Fibroblast of the aortic adventitia (primary cell): Measurements from ENCODE around the gene SASH1. TPM values are rescaled to one million over a fixed set of nuclear protein-coding genes. Genes with fewer than 3 reads are reported as not detected.

Source experiments
- DNase-seq: peaks from one replicate; pipeline ENCODE4 v3.0.0-alpha.2; 2010; ENCODE audit warnings: low read depth
- H3K4me3 ChIP-seq: 2 replicates; pipeline ENCODE4 v1.5.1; 2011; ENCODE audit warnings: low read depth, mild to moderate bottlenecking, control low read depth, low read length, moderate library complexity
- total RNA-seq: library from RNA; depleted of rRNA; stranded (reverse); fragments of >200 nt; gene quantifications from 2 replicates; pipeline ENCODE4 v1.2.3, GENCODE V29; 2012; ENCODE audit warnings: low replicate concordance
- TF ChIP-seq, protein P1 (sequence below): IDR thresholded peaks from 2 replicates; pipeline ENCODE4 v1.5.1; 2011; ENCODE audit warnings: mild to moderate bottlenecking, low read length, control low read depth, inconsistent platforms; ENCODE audit not compliant: insufficient read depth

The SASH1 gene
- total RNA-seq, 1 donor, result 59.5 TPM

DNA sequence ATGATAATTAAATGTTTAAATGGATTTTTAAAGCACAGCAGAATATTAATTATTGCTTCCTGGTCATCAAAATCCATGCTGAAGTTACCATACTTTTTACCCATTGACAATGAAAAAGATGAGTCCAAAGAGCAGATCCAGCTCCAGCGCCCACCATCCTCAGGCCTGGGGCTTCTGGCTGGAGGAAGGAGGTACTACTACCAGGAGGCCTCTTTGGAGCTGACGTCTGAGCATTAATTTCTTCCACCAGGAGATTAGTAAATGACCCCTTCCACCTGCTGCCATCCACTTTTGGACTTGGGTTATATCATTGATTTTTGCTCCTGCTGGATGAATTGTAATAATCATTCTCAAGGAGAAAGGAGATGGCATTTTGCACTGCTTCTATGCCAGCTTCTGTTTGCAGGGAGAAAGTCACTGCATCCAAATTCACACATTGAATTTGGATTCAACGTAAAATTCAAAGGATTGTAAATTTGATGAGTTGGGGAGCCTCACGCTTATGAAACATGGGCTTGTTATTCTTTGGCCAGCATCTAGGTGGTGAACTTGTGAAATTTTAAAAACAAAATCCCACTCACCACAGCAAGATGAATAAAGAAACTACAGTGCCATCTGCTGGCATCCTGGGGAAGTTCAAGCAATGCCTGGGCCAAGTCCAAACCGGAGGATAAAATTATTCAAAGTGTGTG, 121.8 kb downstream of the SASH1 start:
- peak; percentile 89 for DNase-seq
- TF ChIP-seq, protein P1, sequence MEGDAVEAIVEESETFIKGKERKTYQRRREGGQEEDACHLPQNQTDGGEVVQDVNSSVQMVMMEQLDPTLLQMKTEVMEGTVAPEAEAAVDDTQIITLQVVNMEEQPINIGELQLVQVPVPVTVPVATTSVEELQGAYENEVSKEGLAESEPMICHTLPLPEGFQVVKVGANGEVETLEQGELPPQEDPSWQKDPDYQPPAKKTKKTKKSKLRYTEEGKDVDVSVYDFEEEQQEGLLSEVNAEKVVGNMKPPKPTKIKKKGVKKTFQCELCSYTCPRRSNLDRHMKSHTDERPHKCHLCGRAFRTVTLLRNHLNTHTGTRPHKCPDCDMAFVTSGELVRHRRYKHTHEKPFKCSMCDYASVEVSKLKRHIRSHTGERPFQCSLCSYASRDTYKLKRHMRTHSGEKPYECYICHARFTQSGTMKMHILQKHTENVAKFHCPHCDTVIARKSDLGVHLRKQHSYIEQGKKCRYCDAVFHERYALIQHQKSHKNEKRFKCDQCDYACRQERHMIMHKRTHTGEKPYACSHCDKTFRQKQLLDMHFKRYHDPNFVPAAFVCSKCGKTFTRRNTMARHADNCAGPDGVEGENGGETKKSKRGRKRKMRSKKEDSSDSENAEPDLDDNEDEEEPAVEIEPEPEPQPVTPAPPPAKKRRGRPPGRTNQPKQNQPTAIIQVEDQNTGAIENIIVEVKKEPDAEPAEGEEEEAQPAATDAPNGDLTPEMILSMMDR, result peak; percentile 89
- H3K4me3 ChIP-seq, result no peak overlapping the region

DNA sequence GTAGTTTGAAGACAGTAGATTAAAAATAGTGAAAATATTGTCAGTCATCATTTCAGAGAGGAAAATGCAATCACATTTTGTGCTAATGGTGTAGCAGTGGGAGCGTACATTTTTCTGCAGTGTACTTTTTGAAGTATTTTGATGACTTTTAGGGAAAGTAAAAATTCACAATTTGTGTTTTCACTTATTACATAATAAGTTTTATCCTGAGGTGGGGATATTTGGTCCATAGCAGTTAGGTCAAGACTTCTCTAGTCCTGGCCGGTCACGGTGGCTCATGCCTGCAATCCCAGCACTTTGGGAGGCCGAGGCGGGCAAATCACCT, 122.3 kb downstream of the SASH1 start:
- TF ChIP-seq, protein P1, result no peak
- no peak for DNase-seq
- H3K4me3 ChIP-seq, result no peak overlapping the region

DNA sequence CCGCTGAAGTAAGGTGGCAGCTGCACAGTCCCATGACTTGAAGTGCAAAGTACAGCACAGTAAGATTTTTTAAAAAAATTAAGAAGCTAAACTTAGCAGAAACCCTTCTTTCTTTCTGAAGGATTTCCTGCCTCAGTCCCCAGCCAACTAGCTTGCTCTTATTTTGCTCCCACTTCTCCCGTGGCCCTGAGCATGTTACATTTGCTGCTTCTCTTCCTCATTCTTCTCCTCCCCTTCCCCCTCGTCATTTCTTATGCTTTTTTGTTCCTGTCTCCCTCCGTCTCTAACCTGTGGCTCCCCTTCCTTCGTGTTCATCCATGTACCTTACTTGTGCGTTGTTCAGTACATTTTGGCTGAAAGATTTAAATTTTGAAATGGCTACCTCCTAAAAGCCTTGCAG, 123.0 kb downstream of the SASH1 start:
- DNase-seq, result peak; percentile 21
- TF ChIP-seq, protein P1, result no peak
- H3K4me3 ChIP-seq, result no peak overlapping the region

DNA sequence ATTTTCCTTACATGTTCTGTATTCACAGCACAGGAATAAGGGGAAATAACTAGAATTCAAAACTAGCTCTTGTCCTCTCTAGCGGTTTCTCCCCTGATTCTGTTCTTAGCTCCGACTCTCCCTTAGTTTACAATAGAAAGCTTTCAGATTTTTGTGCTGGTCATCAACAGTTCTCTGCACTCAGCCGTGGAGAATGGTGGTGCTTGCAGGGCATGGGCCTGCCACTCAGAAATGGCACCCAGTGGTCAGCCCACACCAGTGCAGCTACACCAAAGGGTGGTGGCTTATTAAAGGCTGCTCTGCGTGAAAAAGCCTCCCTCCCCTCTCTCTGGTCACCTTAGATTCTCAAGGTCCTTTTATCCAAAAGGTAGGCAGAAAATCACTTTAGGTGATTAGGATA, 123.5 kb downstream of the SASH1 start:
- no peak overlapping the region for H3K4me3 ChIP-seq
- TF ChIP-seq, protein P1, result no peak
- DNase-seq, result no peak

DNA sequence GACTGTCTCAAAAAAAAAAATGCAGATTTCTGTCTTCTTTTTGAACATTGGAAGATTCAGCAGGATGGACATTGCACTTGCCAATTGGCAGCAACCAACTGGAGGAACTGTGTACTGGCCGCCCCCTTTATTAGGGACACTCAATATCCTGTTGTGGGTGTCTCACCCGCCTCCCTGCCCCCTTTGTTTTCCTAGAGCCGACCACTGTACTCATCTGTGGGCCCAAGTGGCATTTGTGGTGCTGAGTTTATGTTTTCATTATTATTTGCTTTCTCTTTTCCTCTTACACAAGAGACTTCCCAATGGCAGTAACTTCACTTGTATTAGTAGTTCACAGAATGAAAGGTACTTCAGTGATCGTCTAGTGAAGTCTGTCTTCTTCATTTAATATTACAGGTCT, 125.3 kb downstream of the SASH1 start:
- no peak for DNase-seq
- TF ChIP-seq, protein P1, result no peak
- H3K4me3 ChIP-seq, result no peak overlapping the region

DNA sequence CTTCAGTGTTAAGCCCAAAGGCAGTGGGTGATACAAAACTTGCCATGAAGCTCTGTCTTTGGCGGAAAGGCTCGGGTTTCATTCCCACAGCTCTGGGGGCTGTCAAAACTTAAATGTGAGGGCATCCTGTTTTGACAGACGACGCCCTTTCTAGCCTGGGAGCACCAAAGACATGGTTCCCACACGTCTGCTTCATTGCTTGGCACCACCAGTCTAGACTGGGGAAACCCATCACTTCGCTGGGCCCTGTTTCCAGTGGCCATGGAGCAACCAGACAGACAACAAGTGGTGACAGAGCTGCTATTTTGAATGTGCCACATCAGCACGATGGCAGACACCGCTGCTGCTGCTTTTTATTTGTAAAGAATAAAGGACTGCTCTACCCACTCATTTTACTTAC, 127.5 kb downstream of the SASH1 start:
- DNase-seq, result no peak
- no peak overlapping the region for H3K4me3 ChIP-seq
- TF ChIP-seq, protein P1, result no peak
